Measurements from ENCODE around the gene BTBD7. TPM values are rescaled to one million over a fixed set of nuclear protein-coding genes. Genes with fewer than 3 reads are reported as not detected.

Gene BTBD7
- total RNA-seq, 4 donors from 2014 or later = 37.4 to 53.1 (median 44.8) TPM

DNA sequence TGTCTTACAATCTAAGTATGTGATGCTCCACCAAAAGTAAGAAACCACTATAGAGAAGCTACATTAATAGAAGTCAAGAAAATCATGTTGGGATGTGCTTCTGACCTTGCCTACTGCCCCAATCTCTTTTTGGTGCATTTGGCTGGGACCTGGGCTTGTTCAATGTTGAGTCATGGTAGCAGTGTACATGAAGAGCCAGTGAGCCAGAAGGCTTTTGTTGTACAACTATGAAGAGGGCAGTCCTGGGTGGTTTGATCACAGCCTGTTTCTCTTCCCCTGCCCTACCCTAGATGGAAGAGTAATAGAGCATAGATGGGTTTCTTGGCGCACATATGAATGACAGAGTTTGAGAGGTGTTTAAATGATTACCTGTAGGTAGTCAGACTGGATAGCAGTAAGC, 69.4 kb downstream of the BTBD7 start:
- Histone ChIP-seq H3K27ac (no peak overlapping the region), H3K4me3 (no peak overlapping the region), H3K27me3 (no peaks in the 10 kb centered on the region), H3K9me3 (no peaks in the 10 kb centered on the region), H3K36me3 (peaks cover 0 to 21% (median 7%) of the 10 kb centered on the region in 4 donors), H3K4me1 (no peaks in the 10 kb centered on the region)
- WGBS, 2 donors (ENCODE audit: low coverage in 1 of 2) = 100% methylated on average over 1 of the region's 1 CpG; no CpG with 5 or more reads in 1 of the 2 donors
- TF ChIP-seq, protein P1, sequence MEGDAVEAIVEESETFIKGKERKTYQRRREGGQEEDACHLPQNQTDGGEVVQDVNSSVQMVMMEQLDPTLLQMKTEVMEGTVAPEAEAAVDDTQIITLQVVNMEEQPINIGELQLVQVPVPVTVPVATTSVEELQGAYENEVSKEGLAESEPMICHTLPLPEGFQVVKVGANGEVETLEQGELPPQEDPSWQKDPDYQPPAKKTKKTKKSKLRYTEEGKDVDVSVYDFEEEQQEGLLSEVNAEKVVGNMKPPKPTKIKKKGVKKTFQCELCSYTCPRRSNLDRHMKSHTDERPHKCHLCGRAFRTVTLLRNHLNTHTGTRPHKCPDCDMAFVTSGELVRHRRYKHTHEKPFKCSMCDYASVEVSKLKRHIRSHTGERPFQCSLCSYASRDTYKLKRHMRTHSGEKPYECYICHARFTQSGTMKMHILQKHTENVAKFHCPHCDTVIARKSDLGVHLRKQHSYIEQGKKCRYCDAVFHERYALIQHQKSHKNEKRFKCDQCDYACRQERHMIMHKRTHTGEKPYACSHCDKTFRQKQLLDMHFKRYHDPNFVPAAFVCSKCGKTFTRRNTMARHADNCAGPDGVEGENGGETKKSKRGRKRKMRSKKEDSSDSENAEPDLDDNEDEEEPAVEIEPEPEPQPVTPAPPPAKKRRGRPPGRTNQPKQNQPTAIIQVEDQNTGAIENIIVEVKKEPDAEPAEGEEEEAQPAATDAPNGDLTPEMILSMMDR (IDR thresholded peaks at IDR 0.05) = no peak
- TF ChIP-seq POLR2AphosphoS5 (IDR thresholded peaks at IDR 0.05) = no peak
- TF ChIP-seq EP300 (IDR thresholded peaks at IDR 0.05; ENCODE audit: low read depth) = no peak
- TF ChIP-seq POLR2A (IDR thresholded peaks at IDR 0.05) = no peak
- DNase-seq = no peak
- intact Hi-C loops (cut with DNase I; ENCODE audit: low total_unique reads) (no loop called here), in situ Hi-C loops (cut with MboI; ENCODE audit: low pct_ligation_motif_present in 1 of 4, low pct_unique_long_range_greater_than_20kb in 1 of 4, low sequenced_read_pairs in 3 of 4) (no loop called here)

DNA sequence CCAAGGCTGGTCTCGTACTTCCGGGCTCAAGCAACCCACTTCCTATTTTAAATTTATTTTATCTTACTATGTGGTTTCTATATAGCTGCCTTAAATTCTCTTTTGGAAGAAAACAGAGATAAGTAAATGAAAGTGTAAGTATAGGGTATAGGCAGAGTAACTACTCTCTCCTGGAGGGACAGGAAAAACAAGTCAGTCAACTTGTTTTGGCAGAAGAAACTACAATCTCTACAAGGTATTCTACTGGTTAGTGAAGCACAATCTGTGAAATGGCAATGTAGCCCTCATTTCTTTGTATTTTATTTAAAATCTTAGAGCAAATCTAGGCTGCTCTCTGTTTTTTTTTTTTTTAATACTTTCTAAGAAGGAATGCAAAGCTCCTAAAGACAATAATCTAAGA, 70.4 kb downstream of the BTBD7 start:
- peaks cover 0 to 21% (median 7%) of the 10 kb centered on the region in 4 donors for H3K36me3 ChIP-seq
- TF ChIP-seq POLR2AphosphoS5 (IDR thresholded peaks at IDR 0.05) (no peak), POLR2A (IDR thresholded peaks at IDR 0.05) (no peak), EP300 (IDR thresholded peaks at IDR 0.05; ENCODE audit: low read depth) (no peak)
- TF ChIP-seq, protein P1 (IDR thresholded peaks at IDR 0.05) = no peak
- H3K4me1 ChIP-seq = no peaks in the 10 kb centered on the region
- 76 to 100% methylated on average over 2 of the region's 2 CpGs for WGBS, 2 donors (ENCODE audit: low coverage in 1 of 2)
- intact Hi-C loops (cut with DNase I; ENCODE audit: low total_unique reads) (no loop called here), in situ Hi-C loops (cut with MboI; ENCODE audit: low pct_ligation_motif_present in 1 of 4, low pct_unique_long_range_greater_than_20kb in 1 of 4, low sequenced_read_pairs in 3 of 4) (no loop called here)
- H3K9me3 ChIP-seq = no peaks in the 10 kb centered on the region
- DNase-seq = no peak
- H3K27ac ChIP-seq = no peak overlapping the region
- H3K27me3 ChIP-seq = no peaks in the 10 kb centered on the region
- H3K4me3 ChIP-seq = no peak overlapping the region

DNA sequence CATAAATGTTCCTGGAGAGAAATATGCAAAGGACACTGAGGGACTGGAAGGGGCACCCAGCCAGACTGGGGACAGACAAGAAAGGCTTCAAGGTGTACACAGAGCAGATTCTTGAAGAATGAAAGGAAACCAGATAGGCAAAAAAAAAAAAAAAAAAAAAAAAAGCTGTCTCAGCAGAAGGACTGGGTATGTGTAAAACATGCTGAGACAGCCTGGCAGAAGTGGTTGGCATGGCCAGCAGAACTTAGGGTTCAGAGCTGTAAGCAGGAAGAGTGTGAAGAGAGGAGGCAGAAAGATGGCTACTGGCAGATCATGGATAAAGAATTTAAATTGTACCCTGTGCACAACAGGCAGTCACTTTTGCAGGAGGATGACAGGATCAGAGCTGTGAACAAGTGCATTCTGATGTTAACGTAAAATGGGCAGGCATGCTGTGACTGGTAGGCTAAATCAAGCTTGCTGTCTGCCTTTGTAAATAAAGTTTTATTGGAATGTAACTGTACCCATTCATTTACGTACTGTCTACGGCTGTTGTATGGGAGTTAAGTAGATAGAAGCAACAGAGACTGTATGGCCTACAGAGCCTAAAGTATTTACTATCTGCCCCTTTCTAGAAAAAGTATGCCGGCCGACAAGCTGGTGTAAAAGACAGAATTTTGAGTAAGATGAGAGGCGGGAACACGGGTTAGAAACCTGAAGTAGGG, 83.6 kb downstream of the BTBD7 start:
- in situ Hi-C loops (cut with MboI; ENCODE audit: low pct_ligation_motif_present in 1 of 4, low pct_unique_long_range_greater_than_20kb in 1 of 4, low sequenced_read_pairs in 3 of 4) = loop anchor here in 1 of 4 donors (25.0 kb wide), 1 partner anchor 288 kb away; no protein-coding TSS in a partner anchor
- no peaks in the 10 kb centered on the region for H3K4me1 ChIP-seq
- TF ChIP-seq POLR2A (IDR thresholded peaks at IDR 0.05) = no peak
- DNase-seq = no peak
- WGBS, 2 donors (ENCODE audit: low coverage in 1 of 2) = 92 to 96% methylated on average over 6 to 7 of the region's 7 CpGs
- no peak overlapping the region for H3K4me3 ChIP-seq
- peaks cover 0 to 55% (median 23%) of the 10 kb centered on the region in 4 donors for H3K36me3 ChIP-seq
- intact Hi-C loops (cut with DNase I; ENCODE audit: low total_unique reads) = no loop called here
- H3K27me3 ChIP-seq = no peaks in the 10 kb centered on the region
- no peaks in the 10 kb centered on the region for H3K9me3 ChIP-seq
- no peak overlapping the region for H3K27ac ChIP-seq

DNA sequence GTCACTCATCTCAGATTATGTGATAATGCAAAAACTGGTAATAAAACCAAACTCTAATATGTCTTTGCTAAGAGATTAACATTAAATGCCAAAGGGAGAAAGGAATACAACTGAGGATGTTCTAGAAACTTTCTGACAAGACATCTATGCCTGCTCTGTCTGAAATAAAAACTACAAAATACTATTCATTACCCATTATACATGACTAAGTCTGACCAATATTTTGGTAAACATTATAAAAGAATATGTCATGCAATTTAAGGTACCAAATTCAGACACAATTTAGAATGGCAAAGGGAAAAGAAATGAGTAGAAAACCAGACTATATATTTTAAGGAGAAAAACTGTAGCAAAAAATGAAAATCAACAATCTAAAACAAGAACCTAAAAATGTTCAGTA, 86.3 kb downstream of the BTBD7 start:
- no peaks in the 10 kb centered on the region for H3K4me1 ChIP-seq
- H3K4me3 ChIP-seq = no peak overlapping the region
- H3K27me3 ChIP-seq = no peaks in the 10 kb centered on the region
- no peaks in the 10 kb centered on the region for H3K9me3 ChIP-seq
- in situ Hi-C loops (cut with MboI; ENCODE audit: low pct_ligation_motif_present in 1 of 4, low pct_unique_long_range_greater_than_20kb in 1 of 4, low sequenced_read_pairs in 3 of 4) = loop anchor here in 1 of 4 donors (25.0 kb wide), 1 partner anchor 291 kb away; no protein-coding TSS in a partner anchor
- intact Hi-C loops (cut with DNase I; ENCODE audit: low total_unique reads) = no loop called here
- TF ChIP-seq POLR2AphosphoS5 (IDR thresholded peaks at IDR 0.05) (no peak), POLR2A (IDR thresholded peaks at IDR 0.05) (no peak), EP300 (IDR thresholded peaks at IDR 0.05; ENCODE audit: low read depth) (no peak)
- TF ChIP-seq, protein P1 (IDR thresholded peaks at IDR 0.05) = no peak
- H3K27ac ChIP-seq = no peak overlapping the region
- DNase-seq = no peak
- peaks cover 0 to 56% (median 28%) of the 10 kb centered on the region in 4 donors for H3K36me3 ChIP-seq
